Measurements from ENCODE around the gene INSYN1.
A peak's percentile ranks its signal among the peaks of the same experiment; 100 is the strongest.
"Not testable (repeated sequence)": the region's sequence is repeated elsewhere in the genome, so short reads cannot be mapped to it uniquely, and the experiment has no call there.

The INSYN1 gene

GRCh38 chr15:73748730-73749129 is 4.4 kb downstream of the INSYN1 start:
- DNase-seq = no peak

GRCh38 chr15:73747847-73748590 is 5.1 kb downstream of the INSYN1 start:
- peak; percentile 75 for DNase-seq

DNA sequence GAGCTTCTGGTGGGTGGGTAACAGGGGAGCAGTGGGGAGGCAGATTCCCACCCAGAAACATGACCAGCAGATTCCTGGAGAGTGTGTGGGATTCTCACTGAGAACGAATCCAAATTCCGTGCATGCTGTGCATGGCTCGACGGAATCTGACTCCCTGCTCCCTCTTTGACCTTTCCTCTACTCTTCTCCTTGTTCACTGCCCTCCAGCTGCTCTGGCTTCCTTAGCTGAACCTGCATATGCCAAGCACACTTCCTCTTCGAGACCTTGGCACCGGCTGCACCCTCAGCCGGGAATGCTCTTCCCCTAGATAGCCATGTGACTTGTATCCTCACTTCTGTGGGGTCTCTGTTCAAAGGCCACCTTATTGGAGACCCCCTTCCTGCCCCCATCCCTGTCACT is 6.3 kb downstream of the INSYN1 start:
- no peak for DNase-seq

GRCh38 chr15:73746261-73746660 is 6.9 kb downstream of the INSYN1 start:
- no peak for DNase-seq

GRCh38 chr15:73745073-73745472 is 8.1 kb downstream of the INSYN1 start:
- DNase-seq = peak; percentile 28

DNA sequence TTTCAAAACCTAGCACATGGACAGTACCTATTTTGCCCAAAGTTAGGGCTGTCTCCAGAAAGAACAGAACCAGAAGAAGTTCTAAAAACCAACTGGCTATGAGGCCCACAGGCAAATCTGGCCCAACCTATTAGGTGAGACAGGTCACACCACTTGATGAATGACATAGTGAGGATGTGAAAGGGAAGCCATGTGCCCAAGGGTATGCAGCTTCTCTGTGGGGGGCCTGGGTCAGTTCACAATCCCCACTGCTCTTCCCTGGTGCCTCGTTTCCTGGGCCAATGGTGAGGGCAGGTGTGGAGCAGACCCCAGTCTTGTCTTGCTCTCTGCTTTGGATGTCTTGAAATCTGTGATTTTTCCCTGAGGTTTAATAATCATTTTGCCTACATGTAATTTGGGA is 8.9 kb downstream of the INSYN1 start:
- DNase-seq = no peak

GRCh38 chr15:73741321-73741836 is 11.8 kb downstream of the INSYN1 start:
- peak; percentile 38 for DNase-seq

DNA sequence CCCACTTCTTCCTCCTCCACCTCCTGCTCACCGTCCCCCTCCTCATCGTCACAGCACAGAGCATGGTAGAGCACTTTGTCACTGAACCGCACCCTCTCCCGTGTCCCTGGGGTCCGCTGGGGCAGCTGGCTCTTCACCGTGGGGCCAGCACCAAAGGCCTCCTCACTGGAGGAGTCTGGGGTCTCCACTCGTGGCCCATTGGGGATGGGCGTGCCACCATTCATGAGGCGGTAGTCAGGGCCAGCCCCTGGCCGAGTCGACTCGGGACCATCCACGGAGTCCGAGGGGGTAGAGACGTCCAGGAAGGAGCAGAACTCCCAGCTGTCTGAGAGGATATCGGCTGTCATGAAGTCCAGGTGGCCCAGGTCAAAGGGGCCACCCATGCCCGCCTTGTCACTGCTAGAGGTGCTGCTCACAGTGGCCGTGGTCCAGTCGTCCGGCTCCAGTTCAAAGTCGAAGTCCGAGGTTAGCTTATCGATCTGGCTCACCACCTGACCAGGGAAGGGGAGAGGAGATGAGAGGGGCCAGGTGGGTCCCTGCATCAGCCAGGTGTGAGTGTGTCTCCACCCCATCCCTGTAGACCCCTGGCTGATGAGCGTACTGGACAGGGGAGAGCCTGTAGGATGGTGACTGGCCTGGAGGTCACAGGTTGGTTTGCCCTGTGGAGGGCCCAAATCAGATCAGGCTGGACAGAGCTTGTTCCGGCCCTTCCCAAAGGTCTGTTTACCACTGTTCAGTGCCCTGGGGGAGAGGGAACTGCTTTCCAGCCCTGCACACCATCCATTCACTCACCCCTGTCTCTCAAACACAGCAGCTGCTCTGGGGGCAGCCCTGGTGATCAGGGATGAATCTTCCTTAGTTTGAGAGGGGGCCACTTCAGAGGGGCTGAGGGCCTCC is 12.8 kb downstream of the INSYN1 start:
- no peak for DNase-seq

DNA sequence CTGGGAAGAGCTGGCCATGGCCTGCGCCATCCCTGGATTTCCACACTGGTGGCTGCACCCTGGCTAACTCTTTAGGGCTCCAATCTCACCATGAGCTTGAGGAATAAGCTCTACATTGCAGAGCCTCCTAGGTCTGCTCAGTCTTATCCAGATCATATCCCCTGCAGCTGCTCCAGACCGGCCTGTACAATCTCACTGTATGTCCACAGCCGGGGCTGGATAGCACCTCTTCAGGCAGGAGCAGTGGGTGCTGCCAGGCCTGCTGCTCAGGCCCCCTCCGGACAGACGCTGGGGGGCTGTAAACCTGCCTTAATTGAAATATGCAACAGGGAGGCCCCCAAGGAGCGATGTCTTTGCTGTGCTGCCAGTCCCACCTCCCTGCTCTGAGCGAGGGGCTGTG is 15.6 kb downstream of the INSYN1 start:
- peak; percentile 23 for DNase-seq

DNA sequence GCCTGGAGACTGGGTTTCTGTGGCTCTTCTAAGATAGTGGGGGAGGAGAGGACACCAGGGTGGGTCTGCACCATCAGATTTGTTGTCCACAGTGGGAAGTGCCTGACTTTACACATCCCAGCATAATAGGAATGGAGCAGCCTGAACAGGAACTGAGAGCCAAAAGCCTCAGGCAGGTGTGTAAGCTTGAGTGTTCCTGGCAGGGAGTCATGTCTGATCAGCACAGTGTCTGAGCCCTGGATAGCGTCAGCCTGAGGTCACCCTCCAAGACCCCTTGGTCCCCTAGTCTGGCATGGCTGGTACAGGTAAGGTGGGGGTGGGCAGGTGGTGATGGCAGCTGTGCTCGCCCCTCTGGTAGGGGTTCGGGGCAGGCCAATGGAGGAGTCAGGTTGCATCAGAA is 20.2 kb downstream of the INSYN1 start:
- DNase-seq = no peak

- not testable (repeated sequence) for DNase-seq
Observed at GRCh38 chr15:73732051-73732450, 21.1 kb downstream of the INSYN1 start.

GRCh38 chr15:73727330-73727976 is 25.7 kb downstream of the INSYN1 start:
- no peak for DNase-seq

DNA sequence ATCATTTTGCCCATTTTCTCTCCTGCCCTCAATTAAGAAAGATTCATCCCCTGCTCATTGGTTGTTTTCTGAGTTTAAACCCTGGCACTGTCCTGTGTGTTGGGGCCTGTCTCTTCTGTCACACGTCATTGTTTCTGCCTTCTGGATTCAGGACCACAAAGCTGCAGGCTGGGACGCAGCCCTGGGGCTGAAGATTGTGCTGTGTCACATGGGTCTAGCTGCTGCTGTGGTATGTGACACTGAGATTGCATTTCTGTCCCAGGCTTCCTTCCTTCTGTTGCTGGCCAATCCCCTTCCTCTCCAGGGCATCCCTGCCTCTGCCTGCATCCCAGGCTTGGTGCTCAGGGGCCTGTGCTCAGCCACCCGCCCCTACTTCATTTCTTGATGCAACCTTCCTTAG is 28.9 kb downstream of the INSYN1 start:
- DNase-seq = no peak

- no peak for DNase-seq
Observed at GRCh38 chr15:73723191-73723590, 30.0 kb downstream of the INSYN1 start.

DNA sequence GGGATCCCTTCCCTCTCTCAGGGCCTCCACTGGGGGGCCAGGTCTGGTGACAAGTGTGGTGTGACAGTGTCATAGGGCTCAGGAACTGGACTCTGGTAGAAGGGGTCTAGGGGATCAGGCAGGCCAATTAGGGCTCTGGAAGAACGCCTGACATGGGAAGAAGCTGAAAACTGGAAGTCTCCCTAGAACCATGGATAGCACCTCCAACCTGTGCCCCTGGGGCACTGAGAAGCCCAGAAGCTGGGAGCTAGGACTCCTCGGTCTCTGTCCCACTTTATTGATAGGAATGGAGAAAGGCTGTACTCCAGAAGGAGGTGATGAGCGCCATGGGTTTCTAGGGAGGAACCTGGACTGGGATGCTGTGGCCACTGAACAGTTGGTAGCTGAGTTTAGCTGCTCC is 30.7 kb downstream of the INSYN1 start:
- DNase-seq = no peak

- DNase-seq = no peak
Observed at GRCh38 chr15:73718694-73719093, 34.5 kb downstream of the INSYN1 start.

DNA sequence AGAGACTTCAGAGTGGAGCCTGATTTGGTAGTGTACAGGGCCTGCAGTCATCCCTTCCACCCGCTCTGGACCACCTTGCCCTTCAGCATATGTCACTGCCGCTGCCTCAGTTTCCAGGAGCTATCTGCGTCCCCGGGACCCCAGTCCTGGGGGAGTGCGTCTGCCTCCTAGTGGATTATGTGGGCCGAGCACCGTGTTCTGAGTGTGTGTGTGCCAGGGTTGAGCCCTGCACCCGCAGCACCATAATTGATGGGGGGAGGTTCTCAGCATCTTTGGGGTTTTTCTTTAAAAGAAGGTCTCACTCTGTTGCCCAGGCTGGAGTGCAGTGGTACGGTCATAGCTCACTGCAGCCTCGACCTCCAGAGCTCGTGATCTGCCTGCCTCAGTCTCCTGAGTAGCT is 35.3 kb downstream of the INSYN1 start:
- no peak for DNase-seq

DNA sequence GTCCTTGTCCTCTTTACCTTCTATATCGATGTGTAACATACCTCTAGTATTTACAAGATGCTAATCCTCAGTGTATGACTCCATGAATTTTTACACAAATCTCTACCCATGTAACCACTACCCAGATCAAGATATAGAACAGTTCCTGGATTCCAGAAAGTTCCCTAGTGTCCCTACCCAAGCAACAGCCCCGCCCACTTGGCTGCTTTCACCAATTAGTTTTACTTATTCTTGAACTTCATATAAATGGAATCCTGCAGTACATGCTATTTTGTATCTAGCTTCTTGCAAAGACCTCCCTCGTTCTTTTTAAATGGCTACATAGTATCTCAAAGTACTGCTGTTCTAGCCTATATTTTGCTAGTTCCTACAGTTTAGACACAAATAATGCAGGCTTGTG is 35.9 kb downstream of the INSYN1 start:
- DNase-seq = no peak

- no peak for DNase-seq
Observed at GRCh38 chr15:73716417-73716816, 36.7 kb downstream of the INSYN1 start.

- no peak for DNase-seq
Observed at GRCh38 chr15:73715417-73715816, 37.7 kb downstream of the INSYN1 start.

DNA sequence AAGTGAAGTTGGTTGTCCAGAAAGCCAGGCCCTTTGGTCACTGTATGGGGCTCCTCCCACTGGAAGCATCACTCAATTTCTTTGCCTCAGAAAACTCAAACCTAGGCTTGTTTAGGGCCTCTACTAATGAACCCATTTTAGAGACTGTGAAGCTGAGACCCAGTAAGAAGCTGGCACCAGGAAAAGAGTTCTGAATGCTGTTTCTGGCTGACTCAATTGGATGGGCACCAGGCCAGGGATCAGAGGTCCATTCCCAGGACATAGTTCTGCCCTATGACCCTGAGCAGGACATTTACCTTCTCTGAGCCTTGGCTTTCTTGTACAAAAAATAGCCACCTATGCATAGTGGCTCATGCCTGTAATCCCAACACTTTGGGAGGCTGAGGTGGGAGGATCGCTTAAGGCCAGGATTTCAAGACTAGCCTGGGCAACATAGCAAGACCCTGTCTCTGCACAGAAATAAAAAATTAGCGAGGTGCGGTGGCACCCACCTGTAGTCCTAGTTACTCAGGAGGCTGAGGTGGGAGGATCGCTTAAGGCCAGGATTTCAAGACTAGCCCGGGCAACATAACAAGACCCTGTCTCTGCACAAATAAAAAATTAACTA is 38.4 kb downstream of the INSYN1 start:
- DNase-seq = no peak

- DNase-seq = no peak
Observed at GRCh38 chr15:73712107-73712506, 41.0 kb downstream of the INSYN1 start.

DNA sequence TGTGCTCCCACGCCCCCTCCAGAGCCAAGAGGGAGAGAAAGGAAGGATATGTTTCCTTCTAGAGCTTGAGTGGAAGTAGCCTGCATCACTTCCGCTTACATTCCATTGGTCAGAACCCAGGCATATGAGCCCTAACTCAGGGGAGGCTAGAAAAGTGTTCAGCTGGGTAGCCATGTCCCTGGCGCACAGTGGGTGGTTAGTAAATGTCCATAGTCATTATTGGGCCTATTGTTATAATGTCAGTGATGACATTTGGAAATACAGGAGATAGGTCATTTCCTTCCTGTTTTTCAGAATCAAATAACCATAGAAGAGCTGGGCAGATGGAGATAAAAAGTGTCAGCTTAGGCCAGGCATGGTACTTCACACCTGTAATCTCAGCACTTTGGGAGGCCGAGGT is 41.6 kb downstream of the INSYN1 start:
- DNase-seq = no peak

All from NCI-H82 (cell line).